Heart right ventricle (tissue), 16 donors: ENCODE measurements around the gene SF3A2. TPM values are rescaled to one million over a fixed set of nuclear protein-coding genes. Genes with fewer than 3 reads are reported as not detected.

ENCODE experiments used
- ATAC-seq, 8 donors: fragments of 200-7000 bp; cut with Tn5 transposase; one replicate each; pipeline ENCODE4 v1.9.1; 2020; ENCODE audit warnings: mild to moderate bottlenecking in 8 of 8, moderate library complexity in 8 of 8, moderate number of reproducible peaks in 1 of 8
- DNase-seq, 2 donors: peaks; one replicate each; pipeline ENCODE4 v3.0.0-alpha.2; 2020
- H3K27ac ChIP-seq, 10 donors: fragments of 200-600 bp; sonication (generic) in 2 of 10; one replicate each; pipeline versions ENCODE4 v1.5.0 to v1.8.0; 2020 to 2022; ENCODE audit warnings: mild to moderate bottlenecking in 3 of 10
- H3K27me3 ChIP-seq, 7 donors: fragments of 200-600 bp; one replicate each; pipeline ENCODE4 v1.8.0; 2021 to 2022; ENCODE audit warnings: mild to moderate bottlenecking in 2 of 7
- H3K36me3 ChIP-seq, 9 donors: fragments of 200-600 bp; sonication (generic) in 1 of 9; one replicate each; pipeline versions ENCODE4 v1.5.0 to v1.8.0; 2020 to 2022; ENCODE audit warnings: mild to moderate bottlenecking in 2 of 9
- H3K4me1 ChIP-seq, 9 donors: fragments of 200-600 bp; sonication (generic) in 1 of 9; one replicate each; pipeline versions ENCODE4 v1.5.0 to v1.8.0; 2020 to 2022; ENCODE audit warnings: mild to moderate bottlenecking in 4 of 9
- H3K4me3 ChIP-seq, 10 donors: fragments of 200-600 bp; sonication (generic) in 2 of 10; one replicate each; pipeline versions ENCODE4 v1.5.0 to v1.8.0; 2020 to 2022; ENCODE audit warnings: mild to moderate bottlenecking in 7 of 10, moderate library complexity in 2 of 10
- H3K9me3 ChIP-seq, 11 donors: fragments of 200-600 bp in 10 of 11; sonication (generic) in 2 of 11; one replicate each; pipeline versions ENCODE4 v1.5.0 to v1.8.0; 2013 to 2022; ENCODE audit warnings: mild to moderate bottlenecking in 2 of 11, control low read depth in 1 of 11, moderate library complexity in 1 of 11
- CTCF ChIP-seq, 9 donors: fragments of 200-600 bp; sonication (generic) in 2 of 9; IDR thresholded peaks; one replicate each; pipeline versions ENCODE4 v1.5.0 to v1.8.0; 2021 to 2022; ENCODE audit warnings: antibody characterized with exemption in 9 of 9, mild to moderate bottlenecking in 5 of 9, moderate library complexity in 1 of 9
- WGBS, 2 donors: extraction: QIAGEN DNeasy Blood & Tissue Kit; methylation state at CpG; one replicate each; pipeline ENCODE4 v1.1.7; 2013; ENCODE audit warnings: inconsistent platforms in 1 of 2; 5-methylcytosine and 5-hydroxymethylcytosine counted together
- intact Hi-C, 10 donors: fragments of 100-400 bp; cut with DNase I; formaldehyde crosslinking; loops; one replicate each; pipeline versions ENCODE4 v1.11.1 to v1.14.2; 2022
- polyA plus RNA-seq, 2 donors: library from polyadenylated mRNA; stranded (reverse); fragments of 200-250 nt; gene quantifications; one replicate each; pipeline ENCODE4 v1.2.3, GENCODE V29; 2013
- total RNA-seq, 10 donors: library from RNA; stranded (reverse); fragmentation: NEBNext Ultra II Directional in 3 of 10; extraction: Animal tissue kit (Norgen Biotek cat#: 25700) in 3 of 10; gene quantifications; one replicate each; pipeline versions ENCODE4 v1.2.1 to v1.2.4, GENCODE V29; 2021 to 2023
- donor health status: Arrhythmogenic right ventricular cardiomyopathy.
- donor health status: ischemic (EF 13 %, LVEDD 7.1; RV severe dilation, severe dysfunction).
- donor health status: healthy with polysubstance abuse.
- donor health status: DM: no; HTN: yes; CAD: no.
- donor health status: DM: no; HTN: no; CAD: no.
- donor health status: ischemic (EF 25% LVEDD 6.9; RV normal size, moderate dysfunction).
- donor health status: ischemic (EF 25% LVEDD 5.7; RV mildly dilated, moderate dysfunction).
- donor health status: healthy.
- donor health status: DM: yes; HTN: yes; CAD: no.
- donor health status: Ischemic cardiomyopathy.
- donor health status: ischemic (EF 35%, LVEDD 5.7; RV mildly dilated, moderate dysfunction).
- donor health status: nonischemic (EF 11% LVEDD 7.7; RV severe dilation, severe dysfunction).
- donor health status: DM: yes; HTN: yes; CAD: no.
- donor health status: PGD.
- donor health status: ischemic (EF 29% LVEDD 5.4; RV normal size, mild dysfunction).
- donor health status: nonischemic (EF 23%, LVEDD 6.1; RV moderate dilation, normal function).

The SF3A2 gene
- total and polyA plus RNA-seq, 12 donors = 24.6 to 47.3 (median 30.4) TPM

DNA sequence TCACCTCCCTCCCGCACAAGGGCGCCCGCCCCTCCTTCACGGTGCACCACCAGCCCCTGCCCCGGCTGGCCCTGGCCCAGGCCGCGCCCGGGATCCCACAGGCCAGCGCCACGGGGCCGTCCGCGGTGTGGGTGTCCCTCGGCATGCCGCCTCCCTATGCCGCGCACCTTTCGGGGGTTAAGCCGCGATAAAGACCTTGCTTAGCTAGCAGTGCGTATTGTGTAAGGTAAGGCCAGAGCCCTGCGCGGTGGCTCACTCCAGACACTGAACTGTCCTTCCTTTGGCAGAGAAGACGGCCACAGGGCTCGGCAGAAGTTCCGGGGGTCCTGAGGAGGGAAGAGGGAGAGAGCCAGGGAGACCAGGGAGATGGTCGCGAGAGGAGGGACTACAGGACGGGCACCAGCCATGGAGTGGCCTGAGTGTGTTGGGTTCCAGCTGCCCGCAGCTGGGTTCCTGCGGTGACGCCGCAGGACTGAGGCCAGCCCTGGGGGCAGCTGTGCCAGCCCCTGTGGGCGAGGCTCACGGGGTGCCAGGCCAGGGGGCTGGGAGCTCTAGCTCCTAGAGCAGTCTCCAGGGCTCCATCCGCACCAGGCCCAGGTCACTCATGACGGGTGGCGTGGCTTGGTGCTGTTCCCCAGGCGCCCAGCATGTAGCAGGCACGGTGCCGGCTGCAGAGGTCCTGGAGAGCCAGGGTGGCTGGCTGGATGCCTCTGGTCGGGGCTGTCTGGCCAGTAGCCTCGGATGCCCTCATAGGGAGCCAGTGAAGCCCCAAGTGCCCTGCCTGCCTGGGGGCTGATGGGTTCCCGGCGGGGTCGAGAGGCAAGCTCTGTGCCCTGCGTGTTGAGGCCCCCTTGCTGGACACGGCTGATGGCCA, 8.2 kb upstream of the SF3A2 start:
- Histone ChIP-seq H3K4me3 (no peak overlapping the region), H3K36me3 (peaks cover 6 to 98% (median 41%) of the 10 kb centered on the region in 9 donors), H3K27me3 (no peaks in the 10 kb centered on the region), H3K27ac (no peak overlapping the region), H3K4me1 (peaks cover 0 to 30% (median 4%) of the 10 kb centered on the region in 9 donors), H3K9me3 (no peaks in the 10 kb centered on the region)
- peak in 3 of 8 donors; percentile 4 to 16 (median 10) for ATAC-seq
- no peak for DNase-seq
- WGBS, 2 donors = 90 to 92% methylated on average over 48 of the region's 48 CpGs
- intact Hi-C loops = loop anchor here in 1 of 10 donors (10.0 kb wide), 1 partner anchor 54 kb away; no protein-coding TSS in a partner anchor
- TF ChIP-seq CTCF (IDR thresholded peaks at IDR 0.05) = no peak

- no peak for TF ChIP-seq CTCF (IDR thresholded peaks at IDR 0.05)
- Histone ChIP-seq H3K36me3 (peaks cover 6 to 97% (median 39%) of the 10 kb centered on the region in 9 donors), H3K27ac (no peak overlapping the region), H3K4me3 (no peak overlapping the region), H3K9me3 (no peaks in the 10 kb centered on the region), H3K27me3 (no peaks in the 10 kb centered on the region), H3K4me1 (peaks cover 0 to 39% (median 6%) of the 10 kb centered on the region in 9 donors)
- 94 to 95% methylated on average over 45 of the region's 45 CpGs for WGBS, 2 donors
- DNase-seq (no peak), ATAC-seq (no peak)
- intact Hi-C loops = loop anchor here in 7 of 10 donors (5.0 to 10.0 kb wide), 7 partner anchors 43 to 165 kb away; partner anchors contain the start of gene AP3D1 (in 2 of the 7)
Measured at GRCh38 chr19:2229103-2230032, 7.3 kb upstream of the SF3A2 start.

GRCh38 chr19:2230033-2230531, 6.5 kb upstream of the SF3A2 start:
- no peak for TF ChIP-seq CTCF (IDR thresholded peaks at IDR 0.05)
- Histone ChIP-seq H3K4me1 (peaks cover 4 to 46% (median 12%) of the 10 kb centered on the region in 9 donors), H3K9me3 (no peaks in the 10 kb centered on the region), H3K27me3 (no peaks in the 10 kb centered on the region), H3K36me3 (peaks cover 6 to 90% (median 36%) of the 10 kb centered on the region in 9 donors), H3K27ac (no peak overlapping the region), H3K4me3 (no peak overlapping the region)
- ATAC-seq (no peak), DNase-seq (no peak)
- WGBS, 2 donors = 90 to 92% methylated on average over 43 of the region's 43 CpGs
- intact Hi-C loops = loop anchor here in 7 of 10 donors (5.0 to 10.0 kb wide), 6 partner anchors 42 to 165 kb away; partner anchors contain the start of gene AP3D1 (in 2 of the 7)
